GM23338 (cell line): ENCODE results near the gene CST11. TPM values are rescaled to one million over a fixed set of nuclear protein-coding genes. Genes with fewer than 3 reads are reported as not detected.

ENCODE experiments used
- ATAC-seq: fragments of 200-7000 bp; cut with Tn5 transposase; 3 replicates; pipeline ENCODE4 v1.9.1; 2020
- DNase-seq: peaks from one replicate; pipeline ENCODE4 v3.0.0-alpha.2; 2015; ENCODE audit warnings: low spot score
- H2AFZ ChIP-seq: fragments of 200-600 bp; sonication (generic); 2 replicates; pipeline ENCODE4 v1.8.0; 2016; ENCODE audit warnings: antibody characterized with exemption, mild to moderate bottlenecking, moderate library complexity
- H3F3A ChIP-seq: fragments of 200-600 bp; sonication (generic); replicated peaks from 2 replicates; pipeline ENCODE4 v1.8.0; 2017; ENCODE audit warnings: antibody characterized with exemption, mixed run types, low read depth
- H3K27ac ChIP-seq: fragments of 200-600 bp; sonication (generic); 2 replicates; pipeline ENCODE4 v1.6.1; 2016; ENCODE audit warnings: low read depth
- H3K27me3 ChIP-seq: fragments of 200-600 bp; sonication (generic); 2 replicates; pipeline ENCODE4 v1.8.0; 2016; ENCODE audit warnings: mild to moderate bottlenecking, mixed run types, moderate library complexity; ENCODE audit not compliant: insufficient read depth
- H3K36me3 ChIP-seq: fragments of 200-600 bp; sonication (generic); 2 replicates; pipeline ENCODE4 v1.8.0; 2016; ENCODE audit warnings: mild to moderate bottlenecking; ENCODE audit not compliant: insufficient read depth
- H3K4me1 ChIP-seq: fragments of 200-600 bp; sonication (generic); 2 replicates; pipeline ENCODE4 v1.8.0; 2016; ENCODE audit warnings: mild to moderate bottlenecking, moderate library complexity; ENCODE audit not compliant: insufficient read depth
- H3K4me2 ChIP-seq: fragments of 200-600 bp; sonication (generic); 2 replicates; pipeline ENCODE4 v1.7.1; 2017; ENCODE audit warnings: mixed run types
- H3K4me3 ChIP-seq: fragments of 200-600 bp; sonication (generic); 2 replicates; pipeline ENCODE4 v1.6.1; 2016; ENCODE audit warnings: mixed run types
- H3K79me2 ChIP-seq: fragments of 200-600 bp; sonication (generic); replicated peaks from 2 replicates; pipeline ENCODE4 v1.8.0; 2017; ENCODE audit warnings: mild to moderate bottlenecking; ENCODE audit not compliant: insufficient read depth
- H3K9me2 ChIP-seq: fragments of 200-600 bp; sonication (generic); 2 replicates; pipeline ENCODE4 v1.8.0; 2017; ENCODE audit not compliant: insufficient read depth
- H4K20me1 ChIP-seq: fragments of 200-600 bp; sonication (generic); replicated peaks from 2 replicates; pipeline ENCODE4 v1.8.0; 2017; ENCODE audit warnings: mild to moderate bottlenecking; ENCODE audit not compliant: insufficient read depth
- H3K27ac Mint-ChIP-seq: 2 replicates; pipeline ENCODE4 v1.8.0; 2020; ENCODE audit warnings: inconsistent platforms, mild to moderate bottlenecking, moderate library complexity, mixed read lengths
- H3K27me3 Mint-ChIP-seq: 3 replicates; pipeline ENCODE4 v1.8.0; 2022; ENCODE audit warnings: low read depth, mild to moderate bottlenecking, moderate library complexity, mixed read lengths, inconsistent platforms; ENCODE audit not compliant: insufficient read depth, poor library complexity
- H3K36me3 Mint-ChIP-seq: 3 replicates; pipeline ENCODE4 v1.8.0; 2021; ENCODE audit warnings: low read depth, mild to moderate bottlenecking, inconsistent platforms, moderate library complexity, mixed read lengths
- H3K4me1 Mint-ChIP-seq: 3 replicates; pipeline ENCODE4 v1.8.0; 2020; ENCODE audit warnings: mild to moderate bottlenecking, inconsistent platforms, mixed read lengths
- H3K4me3 Mint-ChIP-seq: 3 replicates; pipeline ENCODE4 v1.8.0; 2021; ENCODE audit warnings: moderate library complexity, mild to moderate bottlenecking, inconsistent platforms, mixed read lengths
- H3K9me3 Mint-ChIP-seq: 3 replicates; pipeline ENCODE4 v1.8.0; 2020; ENCODE audit warnings: moderate library complexity, mild to moderate bottlenecking, inconsistent platforms, mixed read lengths
- CREB1 ChIP-seq: fragments of 250-450 bp; sonication (Bioruptor Pico); IDR thresholded peaks from 2 replicates; pipeline ENCODE4 v1.5.0; 2020; ENCODE audit warnings: low read depth, mild to moderate bottlenecking, moderate library complexity
- CTCF ChIP-seq, 2 experiments: fragments of 200-600 bp in 1 of 2; sonication (generic) in 1 of 2; conservative IDR thresholded peaks; 2 replicates each; pipeline versions ENCODE4 v1.5.1 to v1.6.1; 2016 to 2017; ENCODE audit warnings: antibody characterized with exemption in 2 of 2, low read depth in 2 of 2, mild to moderate bottlenecking in 2 of 2, moderate library complexity in 1 of 2
- NANOG ChIP-seq: IDR thresholded peaks from 2 replicates; pipeline ENCODE4 v1.6.1; 2016; ENCODE audit warnings: antibody characterized with exemption, borderline replicate concordance
- POLR2AphosphoS5 ChIP-seq: IDR thresholded peaks from 2 replicates; pipeline ENCODE4 v1.6.1; 2016; ENCODE audit warnings: antibody characterized with exemption, low read depth
- STAT1 ChIP-seq: IDR thresholded peaks from one replicate; pipeline ENCODE4 v1.6.1; 2016; ENCODE audit warnings: antibody characterized with exemption; ENCODE audit not compliant: unreplicated experiment
- ZNF114 ChIP-seq: fragments of 250-450 bp; sonication (Bioruptor Pico); IDR thresholded peaks from 2 replicates; pipeline ENCODE4 v1.5.0; 2020; ENCODE audit warnings: mild to moderate bottlenecking, moderate library complexity
- ZNF331 ChIP-seq: fragments of 250-450 bp; sonication (Bioruptor Pico); IDR thresholded peaks from 2 replicates; pipeline ENCODE4 v1.5.0; 2020; ENCODE audit warnings: low read depth, mild to moderate bottlenecking, moderate library complexity
- polyA plus RNA-seq: library from polyadenylated mRNA; unstranded; fragments of >200 nt; fragmentation: Nextera tagmentation; extraction: Ambion mirVana; gene quantifications from 2 replicates; pipeline ENCODE4 v1.2.1, GENCODE V29; 2016
- total RNA-seq: library from RNA; depleted of rRNA; stranded (reverse); fragments of >200 nt; shearing (Covaris generic); gene quantifications from 2 replicates; pipeline ENCODE4 v1.2.3, GENCODE V29; 2014
- TF ChIP-seq, protein P1 (sequence below): IDR thresholded peaks from 2 replicates; pipeline ENCODE4 v1.6.1; 2016; ENCODE audit warnings: antibody characterized with exemption
- TF ChIP-seq, protein P2 (sequence below): fragments of 250-450 bp; sonication (Bioruptor Pico); IDR thresholded peaks from 2 replicates; pipeline ENCODE4 v1.5.0; 2020; ENCODE audit warnings: mild to moderate bottlenecking, moderate library complexity

Gene CST11
- total and polyA plus RNA-seq, 2 experiments from 2014 or later, result not detected

DNA sequence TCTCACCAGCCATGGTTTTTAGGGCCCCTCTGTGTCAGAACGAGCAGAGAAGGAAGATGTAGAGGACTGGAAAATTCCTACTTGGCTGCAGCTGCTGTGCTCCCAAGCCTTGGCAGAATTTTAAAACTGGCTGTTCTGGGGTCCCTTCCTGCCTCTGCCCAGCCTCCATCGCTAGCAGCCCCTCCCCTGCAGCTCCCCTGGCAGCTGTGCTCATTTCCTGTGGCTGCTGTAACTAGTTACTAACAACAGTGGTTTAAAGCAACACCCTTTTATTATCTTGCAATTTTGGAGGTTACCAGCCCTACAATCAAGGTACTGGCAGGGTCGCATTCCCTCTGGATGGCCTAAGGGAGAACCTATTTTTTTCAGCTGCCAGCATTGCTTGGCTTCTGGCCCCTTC lies 3.7 kb upstream of the CST11 start:
- peaks cover 7% of the 10 kb centered on the region; the same call in 2 of the 3 replicates for H3K36me3 Mint-ChIP-seq
- peak; percentile 7 for DNase-seq
- H3K79me2 ChIP-seq, result no peaks in the 10 kb centered on the region
- H3K27me3 ChIP-seq, result no peaks in the 10 kb centered on the region
- no peaks in the 10 kb centered on the region for H3F3A ChIP-seq
- no peak overlapping the region for H3K4me3 ChIP-seq
- H3K27ac ChIP-seq, result no peak overlapping the region
- H3K9me2 ChIP-seq, result peaks cover 4% of the 10 kb centered on the region; the same call in 1 of the 2 replicates
- peaks cover 21% of the 10 kb centered on the region for H3K4me1 Mint-ChIP-seq
- peaks cover 13% of the 10 kb centered on the region for H3K4me1 ChIP-seq
- peaks cover 13% of the 10 kb centered on the region; the same call in 2 of the 3 replicates for H3K9me3 Mint-ChIP-seq
- H2AFZ ChIP-seq, result 0 out of 2 replicates have a peak overlapping the region, but pooled peaks have one; percentile 47
- H3K4me3 Mint-ChIP-seq, result no peak overlapping the region
- H4K20me1 ChIP-seq, result no peaks in the 10 kb centered on the region
- H3K27ac Mint-ChIP-seq, result no peak overlapping the region
- H3K4me2 ChIP-seq, result no peak overlapping the region
- no peak for ATAC-seq
- H3K36me3 ChIP-seq, result no peaks in the 10 kb centered on the region
- peaks cover 14% of the 10 kb centered on the region for H3K27me3 Mint-ChIP-seq
- TF ChIP-seq ZNF114 (CRISPR knock-in tag), result no peak
- no peak for TF ChIP-seq STAT1
- TF ChIP-seq, protein P1, sequence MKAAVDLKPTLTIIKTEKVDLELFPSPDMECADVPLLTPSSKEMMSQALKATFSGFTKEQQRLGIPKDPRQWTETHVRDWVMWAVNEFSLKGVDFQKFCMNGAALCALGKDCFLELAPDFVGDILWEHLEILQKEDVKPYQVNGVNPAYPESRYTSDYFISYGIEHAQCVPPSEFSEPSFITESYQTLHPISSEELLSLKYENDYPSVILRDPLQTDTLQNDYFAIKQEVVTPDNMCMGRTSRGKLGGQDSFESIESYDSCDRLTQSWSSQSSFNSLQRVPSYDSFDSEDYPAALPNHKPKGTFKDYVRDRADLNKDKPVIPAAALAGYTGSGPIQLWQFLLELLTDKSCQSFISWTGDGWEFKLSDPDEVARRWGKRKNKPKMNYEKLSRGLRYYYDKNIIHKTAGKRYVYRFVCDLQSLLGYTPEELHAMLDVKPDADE, result no peak
- TF ChIP-seq NANOG, result no peak
- TF ChIP-seq CTCF (conservative IDR thresholded peaks at IDR 0.05; ENCODE audit: low read depth in 2 of 2), result no peak

DNA sequence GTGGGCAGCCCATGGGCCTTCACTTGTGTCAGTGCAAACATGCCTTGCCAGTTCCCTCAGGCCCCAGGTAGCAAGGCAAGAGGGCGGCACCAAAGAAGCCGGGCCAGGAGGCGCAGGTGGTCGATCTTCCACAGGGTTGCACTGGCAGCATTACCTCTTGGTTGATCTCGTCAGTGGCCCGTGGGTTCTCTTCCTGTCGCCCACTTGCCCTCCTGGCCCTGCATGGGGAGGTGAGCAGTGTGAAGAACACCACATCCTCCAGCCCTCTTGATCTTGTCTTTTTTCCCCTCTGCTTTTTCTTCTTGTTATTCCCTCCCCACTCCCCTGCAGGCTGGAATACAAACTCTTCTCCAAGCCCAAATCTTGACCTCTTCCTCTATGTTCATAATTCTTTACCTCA lies 3.0 kb upstream of the CST11 start:
- H2AFZ ChIP-seq, result no peak overlapping the region
- H3K4me1 ChIP-seq, result peaks cover 9% of the 10 kb centered on the region
- no peak overlapping the region for H3K27ac ChIP-seq
- ATAC-seq (no peak), DNase-seq (no peak)
- Mint-ChIP-seq H3K36me3 (peaks cover 7% of the 10 kb centered on the region; the same call in 2 of the 3 replicates), H3K4me3 (no peak overlapping the region), H3K9me3 (peaks cover 13% of the 10 kb centered on the region; the same call in 2 of the 3 replicates), H3K4me1 (peaks cover 18% of the 10 kb centered on the region), H3K27ac (no peak overlapping the region), H3K27me3 (peaks cover 16% of the 10 kb centered on the region)
- H3K4me2 ChIP-seq, result no peak overlapping the region
- H3K36me3 ChIP-seq, result no peaks in the 10 kb centered on the region
- H4K20me1 ChIP-seq, result no peaks in the 10 kb centered on the region
- no peak overlapping the region for H3K4me3 ChIP-seq
- no peaks in the 10 kb centered on the region for H3F3A ChIP-seq
- H3K79me2 ChIP-seq, result no peaks in the 10 kb centered on the region
- H3K27me3 ChIP-seq, result no peaks in the 10 kb centered on the region
- H3K9me2 ChIP-seq, result peaks cover 4% of the 10 kb centered on the region; the same call in 1 of the 2 replicates
- TF ChIP-seq, protein P2, sequence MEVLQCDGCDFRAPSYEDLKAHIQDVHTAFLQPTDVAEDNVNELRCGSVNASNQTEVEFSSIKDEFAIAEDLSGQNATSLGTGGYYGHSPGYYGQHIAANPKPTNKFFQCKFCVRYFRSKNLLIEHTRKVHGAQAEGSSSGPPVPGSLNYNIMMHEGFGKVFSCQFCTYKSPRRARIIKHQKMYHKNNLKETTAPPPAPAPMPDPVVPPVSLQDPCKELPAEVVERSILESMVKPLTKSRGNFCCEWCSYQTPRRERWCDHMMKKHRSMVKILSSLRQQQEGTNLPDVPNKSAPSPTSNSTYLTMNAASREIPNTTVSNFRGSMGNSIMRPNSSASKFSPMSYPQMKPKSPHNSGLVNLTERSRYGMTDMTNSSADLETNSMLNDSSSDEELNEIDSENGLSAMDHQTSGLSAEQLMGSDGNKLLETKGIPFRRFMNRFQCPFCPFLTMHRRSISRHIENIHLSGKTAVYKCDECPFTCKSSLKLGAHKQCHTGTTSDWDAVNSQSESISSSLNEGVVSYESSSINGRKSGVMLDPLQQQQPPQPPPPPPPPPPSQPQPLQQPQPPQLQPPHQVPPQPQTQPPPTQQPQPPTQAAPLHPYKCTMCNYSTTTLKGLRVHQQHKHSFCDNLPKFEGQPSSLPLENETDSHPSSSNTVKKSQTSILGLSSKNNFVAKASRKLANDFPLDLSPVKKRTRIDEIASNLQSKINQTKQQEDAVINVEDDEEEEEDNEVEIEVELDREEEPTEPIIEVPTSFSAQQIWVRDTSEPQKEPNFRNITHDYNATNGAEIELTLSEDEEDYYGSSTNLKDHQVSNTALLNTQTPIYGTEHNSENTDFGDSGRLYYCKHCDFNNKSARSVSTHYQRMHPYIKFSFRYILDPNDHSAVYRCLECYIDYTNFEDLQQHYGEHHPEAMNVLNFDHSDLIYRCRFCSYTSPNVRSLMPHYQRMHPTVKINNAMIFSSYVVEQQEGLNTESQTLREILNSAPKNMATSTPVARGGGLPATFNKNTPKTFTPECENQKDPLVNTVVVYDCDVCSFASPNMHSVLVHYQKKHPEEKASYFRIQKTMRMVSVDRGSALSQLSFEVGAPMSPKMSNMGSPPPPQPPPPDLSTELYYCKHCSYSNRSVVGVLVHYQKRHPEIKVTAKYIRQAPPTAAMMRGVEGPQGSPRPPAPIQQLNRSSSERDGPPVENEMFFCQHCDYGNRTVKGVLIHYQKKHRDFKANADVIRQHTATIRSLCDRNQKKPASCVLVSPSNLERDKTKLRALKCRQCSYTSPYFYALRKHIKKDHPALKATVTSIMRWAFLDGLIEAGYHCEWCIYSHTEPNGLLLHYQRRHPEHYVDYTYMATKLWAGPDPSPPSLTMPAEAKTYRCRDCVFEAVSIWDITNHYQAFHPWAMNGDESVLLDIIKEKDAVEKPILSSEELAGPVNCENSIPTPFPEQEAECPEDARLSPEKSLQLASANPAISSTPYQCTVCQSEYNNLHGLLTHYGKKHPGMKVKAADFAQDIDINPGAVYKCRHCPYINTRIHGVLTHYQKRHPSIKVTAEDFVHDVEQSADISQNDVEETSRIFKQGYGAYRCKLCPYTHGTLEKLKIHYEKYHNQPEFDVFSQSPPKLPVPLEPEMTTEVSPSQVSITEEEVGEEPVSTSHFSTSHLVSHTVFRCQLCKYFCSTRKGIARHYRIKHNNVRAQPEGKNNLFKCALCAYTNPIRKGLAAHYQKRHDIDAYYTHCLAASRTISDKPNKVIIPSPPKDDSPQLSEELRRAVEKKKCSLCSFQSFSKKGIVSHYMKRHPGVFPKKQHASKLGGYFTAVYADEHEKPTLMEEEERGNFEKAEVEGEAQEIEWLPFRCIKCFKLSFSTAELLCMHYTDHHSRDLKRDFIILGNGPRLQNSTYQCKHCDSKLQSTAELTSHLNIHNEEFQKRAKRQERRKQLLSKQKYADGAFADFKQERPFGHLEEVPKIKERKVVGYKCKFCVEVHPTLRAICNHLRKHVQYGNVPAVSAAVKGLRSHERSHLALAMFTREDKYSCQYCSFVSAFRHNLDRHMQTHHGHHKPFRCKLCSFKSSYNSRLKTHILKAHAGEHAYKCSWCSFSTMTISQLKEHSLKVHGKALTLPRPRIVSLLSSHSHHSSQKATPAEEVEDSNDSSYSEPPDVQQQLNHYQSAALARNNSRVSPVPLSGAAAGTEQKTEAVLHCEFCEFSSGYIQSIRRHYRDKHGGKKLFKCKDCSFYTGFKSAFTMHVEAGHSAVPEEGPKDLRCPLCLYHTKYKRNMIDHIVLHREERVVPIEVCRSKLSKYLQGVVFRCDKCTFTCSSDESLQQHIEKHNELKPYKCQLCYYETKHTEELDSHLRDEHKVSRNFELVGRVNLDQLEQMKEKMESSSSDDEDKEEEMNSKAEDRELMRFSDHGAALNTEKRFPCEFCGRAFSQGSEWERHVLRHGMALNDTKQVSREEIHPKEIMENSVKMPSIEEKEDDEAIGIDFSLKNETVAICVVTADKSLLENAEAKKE (CRISPR knock-in tag), result no peak
- TF ChIP-seq CREB1 (CRISPR knock-in tag) (no peak), ZNF114 (CRISPR knock-in tag) (no peak), STAT1 (no peak), ZNF331 (CRISPR knock-in tag) (no peak), POLR2AphosphoS5 (no peak)
- TF ChIP-seq, protein P1, result no peak
